ENCODE results near the gene ZRANB1. TPM values are rescaled to one million over a fixed set of nuclear protein-coding genes. Genes with fewer than 3 reads are reported as not detected.
"Not testable (repeated sequence)": the region's sequence is repeated elsewhere in the genome, so short reads cannot be mapped to it uniquely, and the experiment has no call there.

ZRANB1 gene
- 29.1 and 29.3 TPM in 2 replicates for total RNA-seq (2014; rRNA removed; shearing (Covaris generic))

GRCh38 chr10:124941823-124942222 lies at the start of gene ZRANB1:
Gene ZRANB1 (plus strand): TSS chr10:124942123. CDS start chr10:124942494, 371 bp downstream.
- peaks cover 26% of the 10 kb centered on the region for H3K4me1 ChIP-seq
- H3K9me3 ChIP-seq (replicated peaks), result no peaks in the 10 kb centered on the region
- no peaks in the 10 kb centered on the region for H3K27me3 ChIP-seq
- no peak within 1 kb of the TSS for H3K4me3 ChIP-seq
- H3K36me3 ChIP-seq, result 0 out of 2 replicates have a peak, but pooled peaks cover 2% of the 10 kb centered on the region
- no peak within 1 kb of the TSS for H3K27ac ChIP-seq
- DNase-seq, result no peak

DNA sequence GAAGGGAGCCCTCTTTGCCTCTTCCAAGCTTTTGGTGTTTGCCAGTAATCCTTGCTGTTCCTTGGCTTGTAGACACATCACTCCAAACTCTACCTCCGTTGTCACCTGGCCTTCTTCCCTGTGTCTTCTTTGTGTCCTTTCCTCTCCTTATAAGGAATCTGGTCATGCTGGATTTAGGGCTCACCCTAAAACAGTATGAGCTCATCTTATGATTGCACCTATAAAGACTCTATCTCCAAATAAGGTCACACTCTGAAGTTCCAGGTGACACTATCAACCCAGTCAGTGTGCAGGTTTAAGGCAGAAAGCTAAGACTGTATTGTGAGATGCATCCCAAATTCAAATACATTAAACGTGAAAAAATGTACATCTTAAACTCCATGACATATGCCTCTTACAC lies 49.0 kb upstream of the ZRANB1 start:
- H3K27ac ChIP-seq, result no peak overlapping the region
- H3K4me3 ChIP-seq, result no peak overlapping the region
- H3K27me3 ChIP-seq, result no peaks in the 10 kb centered on the region
- no peaks in the 10 kb centered on the region for H3K4me1 ChIP-seq
- no peaks in the 10 kb centered on the region for H3K9me3 ChIP-seq (replicated peaks)
- no peaks in the 10 kb centered on the region for H3K36me3 ChIP-seq
- DNase-seq, result no peak

DNA sequence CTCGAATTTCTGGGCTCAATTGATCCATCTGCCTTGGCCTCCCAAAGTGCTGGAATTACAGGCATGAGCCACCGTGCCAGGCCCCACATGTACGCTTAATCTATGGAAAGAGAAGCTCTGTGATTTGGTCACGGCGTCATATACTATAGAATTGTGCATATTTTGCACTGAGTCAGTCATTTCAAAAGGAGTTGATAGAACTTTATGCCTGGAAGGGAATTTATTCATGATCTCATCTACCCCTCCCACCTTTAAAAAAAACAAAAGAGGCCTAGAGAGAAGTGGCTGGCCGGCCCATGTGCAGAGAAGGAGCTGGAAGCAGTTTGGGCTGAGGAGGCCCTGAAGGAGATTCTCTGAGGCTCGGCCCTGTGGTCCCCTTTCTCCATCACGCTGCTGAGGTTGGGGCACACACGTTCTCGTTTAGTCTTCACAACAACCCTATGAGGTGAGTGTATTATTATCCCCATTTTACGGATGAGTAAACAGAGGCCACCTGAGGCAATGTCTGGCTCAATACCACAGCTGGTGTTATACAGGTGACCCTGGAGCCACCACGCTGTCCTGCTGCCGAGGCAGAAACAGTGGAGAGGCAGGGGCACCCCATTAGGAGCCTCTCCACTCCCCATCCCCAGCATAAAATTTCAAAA lies 47.2 kb upstream of the ZRANB1 start:
- DNase-seq, result no peak
- H3K27me3 ChIP-seq, result no peaks in the 10 kb centered on the region

DNA sequence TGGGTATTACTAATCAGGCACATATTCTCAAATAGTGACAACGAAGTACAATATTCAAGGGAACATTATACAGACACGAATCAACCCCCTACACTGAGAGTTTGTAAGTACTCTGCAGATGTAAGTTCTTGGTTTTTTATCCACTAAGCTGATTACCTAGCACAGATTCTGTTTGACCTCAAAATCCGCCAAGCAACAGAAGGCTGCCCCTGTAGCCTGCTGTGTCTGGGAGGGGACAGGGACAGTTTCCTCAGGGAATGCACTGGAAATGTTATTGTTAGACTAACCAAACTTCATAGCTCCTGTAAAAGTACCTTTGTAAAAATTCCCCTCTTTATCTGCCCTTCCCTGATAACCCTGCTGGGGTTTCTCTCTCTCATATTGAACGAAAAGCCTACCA lies 45.2 kb upstream of the ZRANB1 start:
- H3K4me3 ChIP-seq, result no peak overlapping the region

More for the DNA sequence above, 47.2 kb upstream of the ZRANB1 start:
- Histone ChIP-seq H3K4me1 (no peaks in the 10 kb centered on the region), H3K36me3 (no peaks in the 10 kb centered on the region), H3K27ac (no peak overlapping the region), H3K9me3 (replicated peaks) (no peaks in the 10 kb centered on the region), H3K4me3 (no peak overlapping the region)

DNA sequence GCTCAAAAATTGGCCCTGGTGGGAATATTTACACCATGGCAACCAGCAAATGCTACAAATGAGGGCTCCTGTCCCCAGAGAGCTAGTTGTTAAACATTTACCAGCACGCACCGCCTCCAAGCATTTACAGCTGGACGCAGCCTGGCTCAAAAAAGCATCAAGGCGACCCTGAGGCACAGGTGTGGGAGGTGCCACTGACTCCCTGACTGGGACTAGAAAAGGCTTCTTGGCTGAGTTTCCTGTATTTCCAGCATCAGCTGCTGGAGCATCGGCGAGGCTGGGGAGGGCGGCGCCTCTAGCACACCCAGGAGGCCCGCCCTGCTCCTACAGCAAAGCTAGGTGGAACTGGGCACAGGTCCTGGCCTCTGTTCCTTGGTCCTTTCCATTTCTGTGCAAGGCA lies 43.5 kb upstream of the ZRANB1 start:
- no peaks in the 10 kb centered on the region for H3K4me1 ChIP-seq
- H3K27ac ChIP-seq, result no peak overlapping the region
- H3K4me3 ChIP-seq, result no peak overlapping the region
- H3K9me3 ChIP-seq (replicated peaks), result no peaks in the 10 kb centered on the region
- no peaks in the 10 kb centered on the region for H3K36me3 ChIP-seq
- no peaks in the 10 kb centered on the region for H3K27me3 ChIP-seq
- no peak for DNase-seq

More for the DNA sequence above, 45.2 kb upstream of the ZRANB1 start:
- no peaks in the 10 kb centered on the region for H3K9me3 ChIP-seq (replicated peaks)
- no peak overlapping the region for H3K27ac ChIP-seq
- no peaks in the 10 kb centered on the region for H3K27me3 ChIP-seq
- DNase-seq, result no peak
- H3K36me3 ChIP-seq, result no peaks in the 10 kb centered on the region
- H3K4me1 ChIP-seq, result no peaks in the 10 kb centered on the region

DNA sequence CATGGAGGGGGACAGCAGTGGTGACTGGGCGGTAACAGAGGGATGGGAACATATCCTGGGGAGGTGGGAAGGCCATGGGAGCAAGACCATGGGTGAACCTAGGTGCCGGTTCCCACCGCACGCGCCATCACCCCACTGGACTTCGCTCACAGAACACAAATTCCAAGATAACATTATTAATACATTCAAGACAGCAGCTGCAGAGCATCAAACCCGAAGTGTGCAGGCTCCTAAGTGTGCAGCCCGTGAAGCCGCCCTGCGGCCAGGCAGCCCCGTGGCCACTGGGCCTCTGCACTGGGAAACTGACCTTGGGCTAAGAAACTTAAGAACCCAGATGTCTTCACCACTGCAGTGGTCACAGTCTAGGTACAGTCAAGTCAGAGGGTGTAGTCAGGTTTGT lies 42.8 kb upstream of the ZRANB1 start:
- Histone ChIP-seq H3K36me3 (no peaks in the 10 kb centered on the region), H3K9me3 (replicated peaks) (no peaks in the 10 kb centered on the region), H3K27me3 (no peaks in the 10 kb centered on the region), H3K4me1 (no peaks in the 10 kb centered on the region), H3K27ac (no peak overlapping the region), H3K4me3 (no peak overlapping the region)
- DNase-seq, result no peak

DNA sequence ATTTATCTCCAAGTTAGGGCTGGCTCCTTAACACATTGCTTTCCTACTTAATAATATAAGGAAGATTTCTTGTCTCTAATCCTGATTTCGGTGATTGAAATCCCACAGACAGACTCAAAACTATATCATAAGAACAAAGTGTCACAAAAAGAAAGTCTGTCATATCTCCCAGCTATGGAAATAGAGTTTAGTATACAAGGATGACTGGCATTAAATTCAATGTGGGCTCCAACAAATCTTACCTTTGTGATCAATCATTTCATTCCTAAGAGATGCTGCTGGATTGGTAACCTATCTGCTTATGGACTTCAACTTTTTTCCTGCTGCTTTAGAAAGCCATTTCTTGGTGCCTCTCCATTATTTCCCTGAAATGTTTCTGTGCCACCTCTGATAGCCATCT lies 39.5 kb upstream of the ZRANB1 start:
- DNase-seq, result no peak
- no peaks in the 10 kb centered on the region for H3K27me3 ChIP-seq
- no peaks in the 10 kb centered on the region for H3K4me1 ChIP-seq
- H3K27ac ChIP-seq, result no peak overlapping the region
- no peak overlapping the region for H3K4me3 ChIP-seq
- H3K36me3 ChIP-seq, result no peaks in the 10 kb centered on the region
- H3K9me3 ChIP-seq (replicated peaks), result no peaks in the 10 kb centered on the region

- Histone ChIP-seq H3K9me3 (replicated peaks) (no peaks in the 10 kb centered on the region), H3K27ac (no peak overlapping the region), H3K4me1 (no peaks in the 10 kb centered on the region), H3K27me3 (no peaks in the 10 kb centered on the region), H3K4me3 (no peak overlapping the region), H3K36me3 (no peaks in the 10 kb centered on the region)
- DNase-seq, result no peak
These were observed 38.8 kb upstream of the ZRANB1 start for GRCh38 chr10:124903111-124903510.

DNA sequence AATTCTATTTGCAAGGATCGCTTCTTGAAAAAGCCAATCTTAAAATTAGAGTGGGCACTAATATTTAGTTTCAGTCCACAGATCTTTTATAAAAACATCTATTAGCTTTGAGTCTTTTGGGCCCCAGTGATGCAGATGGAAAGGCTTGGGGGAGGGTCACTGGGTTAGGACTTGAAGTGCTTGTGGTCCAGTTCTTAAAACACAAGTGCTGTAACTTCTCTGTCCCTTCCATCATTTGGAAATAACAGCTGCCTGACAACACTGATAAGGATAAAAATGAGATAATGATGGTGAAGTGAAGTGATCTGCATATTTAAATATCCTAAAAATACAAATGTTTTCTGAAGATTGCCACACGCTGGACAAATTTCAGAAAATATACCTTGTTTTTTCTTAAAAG lies 37.1 kb upstream of the ZRANB1 start:
- H3K4me3 ChIP-seq, result no peak overlapping the region
- H3K27ac ChIP-seq, result no peak overlapping the region
- H3K27me3 ChIP-seq, result no peaks in the 10 kb centered on the region
- H3K4me1 ChIP-seq, result no peaks in the 10 kb centered on the region
- DNase-seq, result no peak
- no peaks in the 10 kb centered on the region for H3K36me3 ChIP-seq
- H3K9me3 ChIP-seq (replicated peaks), result no peaks in the 10 kb centered on the region

DNA sequence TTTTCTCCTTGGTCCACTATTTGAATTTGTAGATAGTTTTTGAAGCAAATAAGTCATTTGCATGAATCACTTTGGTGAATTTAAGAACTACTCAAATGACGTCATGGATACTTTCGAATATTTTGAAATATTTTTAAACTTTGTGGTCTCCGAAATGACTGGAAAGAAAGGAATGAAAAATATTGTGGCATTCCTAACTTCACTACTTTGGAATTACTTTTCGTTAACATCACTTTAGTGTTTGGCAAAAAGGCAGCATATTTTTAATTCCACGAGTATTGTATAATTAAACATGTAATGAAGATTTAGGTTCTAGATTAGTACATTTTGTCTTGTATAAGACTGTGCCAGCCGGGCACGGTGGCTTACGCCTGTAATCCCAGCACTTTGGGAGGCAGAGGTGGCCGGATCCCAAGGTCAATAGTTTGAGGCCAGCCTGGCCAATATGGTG lies 35.3 kb upstream of the ZRANB1 start:
- no peaks in the 10 kb centered on the region for H3K4me1 ChIP-seq
- no peaks in the 10 kb centered on the region for H3K36me3 ChIP-seq
- no peak for DNase-seq
- H3K4me3 ChIP-seq, result no peak overlapping the region
- no peaks in the 10 kb centered on the region for H3K9me3 ChIP-seq (replicated peaks)
- no peak overlapping the region for H3K27ac ChIP-seq
- H3K27me3 ChIP-seq, result no peaks in the 10 kb centered on the region

GRCh38 chr10:124909563-124909962 lies 32.4 kb upstream of the ZRANB1 start:
- no peaks in the 10 kb centered on the region for H3K27me3 ChIP-seq
- H3K4me3 ChIP-seq, result no peak overlapping the region
- no peaks in the 10 kb centered on the region for H3K9me3 ChIP-seq (replicated peaks)
- no peak overlapping the region for H3K27ac ChIP-seq
- DNase-seq, result no peak
- no peaks in the 10 kb centered on the region for H3K4me1 ChIP-seq
- H3K36me3 ChIP-seq, result no peaks in the 10 kb centered on the region

DNA sequence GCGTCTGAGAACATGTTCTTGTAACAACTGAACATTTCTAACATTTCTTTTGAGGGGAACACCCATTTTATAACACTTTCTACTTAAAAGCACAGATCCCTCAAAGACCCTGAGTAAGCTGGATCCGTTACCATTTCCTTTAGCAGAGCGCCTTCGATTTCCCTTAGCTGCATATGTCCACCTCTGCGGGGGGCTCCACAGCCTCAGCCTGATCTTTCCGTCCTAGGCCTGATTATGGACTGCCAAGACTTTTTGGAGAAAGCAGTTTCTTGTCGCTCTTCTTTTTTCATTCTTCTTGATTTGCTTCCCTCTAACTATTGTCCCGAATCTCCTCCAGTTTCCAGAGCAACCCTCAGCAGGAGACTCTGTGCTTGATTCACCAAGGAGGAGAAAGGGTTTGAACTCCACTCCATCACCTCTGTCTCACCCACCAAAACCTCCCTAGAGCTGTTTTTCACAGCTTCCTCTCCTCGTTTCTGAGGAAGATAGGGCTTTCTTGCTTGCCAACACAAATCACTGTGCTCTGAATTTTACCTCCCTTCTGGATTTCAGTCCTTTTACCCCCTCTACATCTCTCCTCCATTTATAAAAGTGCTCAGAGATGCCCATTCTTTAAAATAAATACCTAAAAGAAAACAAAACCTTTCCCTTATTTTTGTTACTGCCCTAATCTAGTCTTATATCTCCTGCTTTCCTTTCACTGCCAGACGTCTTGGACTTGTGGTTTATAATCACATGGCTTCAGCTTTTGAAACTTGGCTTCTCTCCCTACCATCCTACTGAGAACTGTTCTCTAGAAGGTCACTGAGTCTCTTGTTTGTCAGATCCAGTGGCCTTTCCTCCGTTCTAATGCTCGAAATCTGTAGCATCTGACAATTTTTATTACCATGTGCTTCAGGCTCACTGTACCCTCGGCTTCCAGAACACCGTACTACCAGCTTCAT lies 30.5 kb upstream of the ZRANB1 start:
- Histone ChIP-seq H3K27me3 (no peaks in the 10 kb centered on the region), H3K36me3 (no peaks in the 10 kb centered on the region), H3K27ac (no peak overlapping the region), H3K4me1 (peaks cover 4% of the 10 kb centered on the region; the same call in 1 of the 2 replicates), H3K9me3 (replicated peaks) (no peaks in the 10 kb centered on the region), H3K4me3 (no peak overlapping the region)
- DNase-seq, result no peak

GRCh38 chr10:124912101-124912886 lies 29.6 kb upstream of the ZRANB1 start:
- Histone ChIP-seq H3K27ac (no peak overlapping the region), H3K27me3 (no peaks in the 10 kb centered on the region), H3K4me1 (peaks cover 4% of the 10 kb centered on the region; the same call in 1 of the 2 replicates), H3K4me3 (no peak overlapping the region), H3K36me3 (no peaks in the 10 kb centered on the region), H3K9me3 (replicated peaks) (no peaks in the 10 kb centered on the region)
- DNase-seq, result no peak

GRCh38 chr10:124913167-124913566 lies 28.8 kb upstream of the ZRANB1 start:
- Histone ChIP-seq H3K36me3 (no peaks in the 10 kb centered on the region), H3K27ac (no peak overlapping the region), H3K4me3 (no peak overlapping the region)

DNA sequence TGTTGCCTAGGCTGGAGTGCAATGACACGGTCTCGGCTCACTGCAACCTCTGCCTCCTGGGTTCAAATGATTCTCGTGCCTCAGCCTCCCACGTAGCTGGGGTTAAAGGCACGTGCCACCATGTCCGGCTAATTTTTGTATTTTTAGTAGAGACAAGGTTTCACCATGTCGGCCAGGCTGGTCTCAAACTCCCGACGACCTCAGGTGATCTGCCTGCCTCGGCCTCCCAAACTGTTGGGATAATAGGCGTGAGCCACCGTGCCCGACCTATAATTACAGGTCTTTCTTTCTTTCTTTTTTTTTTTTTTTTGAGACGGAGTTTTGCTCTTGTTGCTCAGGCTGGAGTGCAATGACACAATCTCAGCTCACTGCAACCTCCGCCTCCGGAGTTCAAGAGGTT lies 27.5 kb upstream of the ZRANB1 start:
- peaks cover 13% of the 10 kb centered on the region for H3K4me1 ChIP-seq
- DNase-seq; H3K9me3 ChIP-seq (replicated peaks); H3K36me3 ChIP-seq; H3K27ac ChIP-seq; H3K4me3 ChIP-seq; H3K27me3 ChIP-seq: not testable (repeated sequence)

More at GRCh38 chr10:124913167-124913566, 28.8 kb upstream of the ZRANB1 start:
- DNase-seq, result no peak
- Histone ChIP-seq H3K9me3 (replicated peaks) (no peaks in the 10 kb centered on the region), H3K4me1 (peaks cover 4% of the 10 kb centered on the region), H3K27me3 (no peaks in the 10 kb centered on the region)
